Measurements from ENCODE around the gene CST4. TPM values are rescaled to one million over a fixed set of nuclear protein-coding genes. Genes with fewer than 3 reads are reported as not detected.
"Not testable (repeated sequence)": the region's sequence is repeated elsewhere in the genome, so short reads cannot be mapped to it uniquely, and the experiment has no call there.

Gene CST4
- total and polyA plus RNA-seq, 7 donors: not detected

- peaks cover 16% of the 10 kb centered on the region for H3K4me1 ChIP-seq
- intact Hi-C loops (cut with DNase I): no loop called here
- ATAC-seq: no peak
- no peaks in the 10 kb centered on the region for H3K36me3 ChIP-seq (ENCODE audit: insufficient read depth in 1 of 2, low read depth in 1 of 2)
- no peak overlapping the region for H3K4me3 ChIP-seq
- TF ChIP-seq CTCF (IDR thresholded peaks at IDR 0.05): no peak
- no peak overlapping the region for H3K27ac ChIP-seq
- no peak for DNase-seq
- H3K27me3 ChIP-seq (ENCODE audit: insufficient read depth in 3 of 3, low read length in 2 of 3): no peaks in the 10 kb centered on the region
- H3K9me3 ChIP-seq: no peaks in the 10 kb centered on the region
- WGBS, 3 donors: 83 to 87% (median 86%) methylated on average over 9 of the region's 9 CpGs
These were observed 26.5 kb downstream of the CST4 start for GRCh38 chr20:23662276-23662870.

- Histone ChIP-seq H3K27me3 (ENCODE audit: insufficient read depth in 3 of 3, low read length in 2 of 3) (no peaks in the 10 kb centered on the region), H3K36me3 (ENCODE audit: insufficient read depth in 1 of 2, low read depth in 1 of 2) (no peaks in the 10 kb centered on the region), H3K4me1 (peaks cover 17% of the 10 kb centered on the region), H3K4me3 (no peak overlapping the region), H3K9me3 (no peaks in the 10 kb centered on the region), H3K27ac (no peak overlapping the region)
- DNase-seq: no peak
- peak in 1 of 4 donors; percentile 22 for ATAC-seq
- intact Hi-C loops (cut with DNase I): no loop called here
- TF ChIP-seq CTCF (IDR thresholded peaks at IDR 0.05): no peak
- 82 to 85% (median 84%) methylated on average over 6 of the region's 6 CpGs for WGBS, 3 donors
These were observed 27.8 kb downstream of the CST4 start for GRCh38 chr20:23661002-23661429.

GRCh38 chr20:23659989-23660837 is 28.6 kb downstream of the CST4 start:
- no peak overlapping the region for H3K27ac ChIP-seq
- H3K4me3 ChIP-seq: peak overlapping the region; percentile 16
- TF ChIP-seq CTCF (IDR thresholded peaks at IDR 0.05): no peak
- intact Hi-C loops (cut with DNase I): no loop called here
- H3K4me1 ChIP-seq: peaks cover 25% of the 10 kb centered on the region
- DNase-seq (no peak), ATAC-seq (peak; percentile 64 to 92 (median 84))
- WGBS, 3 donors: 23 to 27% (median 23%) methylated on average over 8 of the region's 8 CpGs
- no peaks in the 10 kb centered on the region for H3K36me3 ChIP-seq (ENCODE audit: insufficient read depth in 1 of 2, low read depth in 1 of 2)
- no peaks in the 10 kb centered on the region for H3K27me3 ChIP-seq (ENCODE audit: insufficient read depth in 3 of 3, low read length in 2 of 3)
- no peaks in the 10 kb centered on the region for H3K9me3 ChIP-seq

- H3K9me3 ChIP-seq; H3K4me3 ChIP-seq; H3K27ac ChIP-seq; intact Hi-C loops (cut with DNase I); H3K36me3 ChIP-seq (ENCODE audit: insufficient read depth in 1 of 2, low read depth in 1 of 2); ATAC-seq; H3K27me3 ChIP-seq (ENCODE audit: insufficient read depth in 3 of 3, low read length in 2 of 3); DNase-seq: not testable (repeated sequence)
- WGBS, 3 donors: 72 to 85% (median 74%) methylated on average over 2 of the region's 2 CpGs
- H3K4me1 ChIP-seq: peaks cover 26% of the 10 kb centered on the region
These were observed 29.2 kb downstream of the CST4 start for GRCh38 chr20:23659610-23659988.

- H3K4me3 ChIP-seq: no peak overlapping the region
- H3K4me1 ChIP-seq: peaks cover 26% of the 10 kb centered on the region
- no peak overlapping the region for H3K27ac ChIP-seq
- DNase-seq: no peak
- 88 to 90% (median 89%) methylated on average over 8 of the region's 8 CpGs for WGBS, 3 donors
- H3K9me3 ChIP-seq: no peaks in the 10 kb centered on the region
- no peaks in the 10 kb centered on the region for H3K27me3 ChIP-seq (ENCODE audit: insufficient read depth in 3 of 3, low read length in 2 of 3)
- no peaks in the 10 kb centered on the region for H3K36me3 ChIP-seq (ENCODE audit: insufficient read depth in 1 of 2, low read depth in 1 of 2)
- intact Hi-C loops (cut with DNase I): no loop called here
- no peak for TF ChIP-seq CTCF (IDR thresholded peaks at IDR 0.05)
- ATAC-seq: no peak
These were observed 29.7 kb downstream of the CST4 start for GRCh38 chr20:23658989-23659609.

Measured in psoas muscle (tissue), 8 donors.